ENCODE measurements around the gene PEAK1.

DNA sequence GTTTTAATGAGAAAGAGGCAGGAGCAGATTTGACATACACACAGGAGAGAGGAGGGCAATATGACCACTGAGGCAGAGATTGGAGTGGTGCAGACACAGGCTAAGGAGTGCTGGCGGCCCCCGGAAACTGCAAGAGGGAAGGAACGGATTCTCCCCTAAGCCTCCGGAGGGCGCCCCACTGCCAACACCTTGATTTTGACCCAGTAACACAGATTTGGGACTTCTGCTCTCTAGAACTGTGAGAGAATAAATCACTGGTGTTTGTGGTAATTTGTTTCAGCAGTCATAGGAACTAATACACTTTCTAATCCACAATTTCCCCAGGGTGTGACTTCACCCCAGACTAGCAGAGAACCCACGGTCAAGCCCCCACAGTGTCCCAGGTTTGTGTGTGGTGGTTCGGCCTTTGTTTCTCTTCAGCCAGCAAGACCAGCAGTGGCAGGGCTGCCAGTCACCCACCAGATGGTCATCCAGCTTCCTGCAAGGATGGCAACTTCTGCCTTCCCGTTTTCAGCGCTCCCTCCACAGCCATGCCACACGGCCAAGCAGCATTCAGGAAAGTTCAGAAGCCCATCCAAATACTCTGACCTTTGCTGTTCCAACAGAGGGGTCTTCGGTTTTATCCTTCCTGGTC is 325.4 kb downstream of the PEAK1 start:
- TF ChIP-seq, protein P1, sequence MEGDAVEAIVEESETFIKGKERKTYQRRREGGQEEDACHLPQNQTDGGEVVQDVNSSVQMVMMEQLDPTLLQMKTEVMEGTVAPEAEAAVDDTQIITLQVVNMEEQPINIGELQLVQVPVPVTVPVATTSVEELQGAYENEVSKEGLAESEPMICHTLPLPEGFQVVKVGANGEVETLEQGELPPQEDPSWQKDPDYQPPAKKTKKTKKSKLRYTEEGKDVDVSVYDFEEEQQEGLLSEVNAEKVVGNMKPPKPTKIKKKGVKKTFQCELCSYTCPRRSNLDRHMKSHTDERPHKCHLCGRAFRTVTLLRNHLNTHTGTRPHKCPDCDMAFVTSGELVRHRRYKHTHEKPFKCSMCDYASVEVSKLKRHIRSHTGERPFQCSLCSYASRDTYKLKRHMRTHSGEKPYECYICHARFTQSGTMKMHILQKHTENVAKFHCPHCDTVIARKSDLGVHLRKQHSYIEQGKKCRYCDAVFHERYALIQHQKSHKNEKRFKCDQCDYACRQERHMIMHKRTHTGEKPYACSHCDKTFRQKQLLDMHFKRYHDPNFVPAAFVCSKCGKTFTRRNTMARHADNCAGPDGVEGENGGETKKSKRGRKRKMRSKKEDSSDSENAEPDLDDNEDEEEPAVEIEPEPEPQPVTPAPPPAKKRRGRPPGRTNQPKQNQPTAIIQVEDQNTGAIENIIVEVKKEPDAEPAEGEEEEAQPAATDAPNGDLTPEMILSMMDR (conservative IDR thresholded peaks at IDR 0.05): no peak; the same call in 1 of the 2 replicates
- no peak for TF ChIP-seq ZFX (IDR thresholded peaks at IDR 0.05)
